ENCODE results near the gene ADSS1. TPM values are rescaled to one million over a fixed set of nuclear protein-coding genes. Genes with fewer than 3 reads are reported as not detected.

The ADSS1 gene
- total and polyA plus RNA-seq, 2 experiments from 2014 or later = 3.8 to 7.6 TPM

GRCh38 chr14:104684449-104684821, 39.6 kb upstream of the ADSS1 start:
- TF ChIP-seq EZH2 (IDR thresholded peaks at IDR 0.05; ENCODE audit: borderline replicate concordance) (no peak), CTCF (IDR thresholded peaks at IDR 0.05; ENCODE audit: poor library complexity) (no peak), EZH2phosphoT487 (IDR thresholded peaks at IDR 0.05; ENCODE audit: low read depth, severe bottlenecking, unreplicated experiment) (no peak)
- H3K4me2 ChIP-seq = no peak overlapping the region
- no peaks in the 10 kb centered on the region for H4K20me1 ChIP-seq (ENCODE audit: insufficient read depth, poor library complexity, severe bottlenecking)
- 92% methylated on average over 10 of the region's 10 CpGs for WGBS (ENCODE audit: low lambda C conversion rate, missing lambda C conversion rate)
- no peak for DNase-seq (ENCODE audit: low spot score)
- no peaks in the 10 kb centered on the region for H3K36me3 ChIP-seq (replicated peaks; ENCODE audit: insufficient read depth, low read depth)
- no peak overlapping the region for H2AFZ ChIP-seq
- H3K27me3 ChIP-seq = no peaks in the 10 kb centered on the region
- H3K9me3 ChIP-seq (ENCODE audit: low read depth) = no peaks in the 10 kb centered on the region
- no peak overlapping the region for H3K27ac ChIP-seq
- no peak overlapping the region for H3K4me3 ChIP-seq
- H3K9me2 ChIP-seq (replicated peaks; ENCODE audit: insufficient read depth) = no peaks in the 10 kb centered on the region
- no peaks in the 10 kb centered on the region for H3K79me2 ChIP-seq
- peaks cover 62% of the 10 kb centered on the region for H3K4me1 ChIP-seq (ENCODE audit: insufficient read depth)

- no peaks in the 10 kb centered on the region for H3K9me2 ChIP-seq (replicated peaks; ENCODE audit: insufficient read depth)
- no peaks in the 10 kb centered on the region for H3K9me3 ChIP-seq (ENCODE audit: low read depth)
- no peaks in the 10 kb centered on the region for H4K20me1 ChIP-seq (ENCODE audit: insufficient read depth, poor library complexity, severe bottlenecking)
- no peak overlapping the region for H3K4me3 ChIP-seq
- H3K27ac ChIP-seq = no peak overlapping the region
- DNase-seq (ENCODE audit: low spot score) = peak; percentile 69
- H3K27me3 ChIP-seq = no peaks in the 10 kb centered on the region
- no peak overlapping the region for H3K4me2 ChIP-seq
- no peak overlapping the region for H2AFZ ChIP-seq
- H3K4me1 ChIP-seq (ENCODE audit: insufficient read depth) = peaks cover 55% of the 10 kb centered on the region
- H3K36me3 ChIP-seq (replicated peaks; ENCODE audit: insufficient read depth, low read depth) = no peaks in the 10 kb centered on the region
- 78% methylated on average over 3 of the region's 4 CpGs for WGBS (ENCODE audit: low lambda C conversion rate, missing lambda C conversion rate)
- peaks cover 9% of the 10 kb centered on the region for H3K79me2 ChIP-seq
- TF ChIP-seq EZH2phosphoT487 (IDR thresholded peaks at IDR 0.05; ENCODE audit: low read depth, severe bottlenecking, unreplicated experiment) = no peak
- peak; percentile 27 for TF ChIP-seq CTCF (IDR thresholded peaks at IDR 0.05; ENCODE audit: poor library complexity)
These were observed 38.6 kb upstream of the ADSS1 start for GRCh38 chr14:104685216-104685997.

- Histone ChIP-seq H3K79me2 (peaks cover 16% of the 10 kb centered on the region), H3K4me3 (no peak overlapping the region), H3K4me1 (ENCODE audit: insufficient read depth) (peaks cover 55% of the 10 kb centered on the region), H3K36me3 (replicated peaks; ENCODE audit: insufficient read depth, low read depth) (no peaks in the 10 kb centered on the region), H3K4me2 (no peak overlapping the region), H3K9me3 (ENCODE audit: low read depth) (no peaks in the 10 kb centered on the region), H4K20me1 (ENCODE audit: insufficient read depth, poor library complexity, severe bottlenecking) (peaks cover 6% of the 10 kb centered on the region), H2AFZ (no peak overlapping the region), H3K9me2 (replicated peaks; ENCODE audit: insufficient read depth) (no peaks in the 10 kb centered on the region), H3K27me3 (no peaks in the 10 kb centered on the region), H3K27ac (no peak overlapping the region)
- DNase-seq (ENCODE audit: low spot score) = no peak
- WGBS (ENCODE audit: low lambda C conversion rate, missing lambda C conversion rate) = no CpG with 5 or more reads among the region's 2 CpGs
- TF ChIP-seq CTCF (IDR thresholded peaks at IDR 0.05; ENCODE audit: poor library complexity) (no peak), EZH2phosphoT487 (IDR thresholded peaks at IDR 0.05; ENCODE audit: low read depth, severe bottlenecking, unreplicated experiment) (no peak), EZH2 (IDR thresholded peaks at IDR 0.05; ENCODE audit: borderline replicate concordance) (no peak)
These were observed 37.9 kb upstream of the ADSS1 start for GRCh38 chr14:104685998-104686610.

Measured in hepatocyte (in vitro differentiated cells).